ENCODE data around the gene C3orf49.

- no peak for TF ChIP-seq EZH2 (IDR thresholded peaks at IDR 0.05; ENCODE audit: borderline replicate concordance, low read depth, low read length, severe bottlenecking)
- no peak for TF ChIP-seq CTCF (IDR thresholded peaks at IDR 0.05; ENCODE audit: borderline replicate concordance, extremely low read depth, low read length, poor library complexity, severe bottlenecking)
Measured at GRCh38 chr3:63864008-63864964, 45.2 kb downstream of the C3orf49 start.

All from DND-41 (cell line).